ENCODE measurements around the gene ROR2.
"Not testable (repeated sequence)": the region's sequence is repeated elsewhere in the genome, so short reads cannot be mapped to it uniquely, and the experiment has no call there.

The ROR2 gene

DNA sequence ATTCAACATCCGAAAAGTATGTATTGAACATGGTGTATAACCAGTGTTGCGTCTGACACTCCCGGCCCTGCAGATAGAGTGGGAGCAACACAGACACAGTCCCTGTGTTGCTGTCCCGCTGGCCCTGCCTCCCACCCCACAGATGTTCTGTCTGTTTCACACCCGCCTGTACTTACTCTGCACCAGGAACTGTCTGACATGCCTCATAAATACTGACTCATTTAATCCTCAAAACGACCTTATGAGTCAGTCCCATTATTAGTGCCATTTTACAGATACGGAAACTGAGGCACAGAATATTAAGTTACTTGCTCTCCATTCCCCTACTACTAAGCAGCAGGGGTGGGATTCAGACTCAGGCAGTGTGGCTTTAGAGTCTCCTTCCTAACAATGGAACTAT, 416.6 kb downstream of the ROR2 start:
- FAIRE-seq (no peak), DNase-seq (ENCODE audit: insufficient read length, low spot score) (no peak)
- TF ChIP-seq POLR2AphosphoS5 (IDR thresholded peaks at IDR 0.05; ENCODE audit: low read depth, low read length): no peak
- TF ChIP-seq SPI1 (IDR thresholded peaks at IDR 0.05; ENCODE audit: low read depth, low read length): no peak
- TF ChIP-seq TAF1 (IDR thresholded peaks at IDR 0.05; ENCODE audit: low read depth, low read length): no peak
- no peak for TF ChIP-seq POU2F2 (IDR thresholded peaks at IDR 0.05; ENCODE audit: low read depth, low read length)
- no peak for TF ChIP-seq POLR2A (IDR thresholded peaks at IDR 0.05; ENCODE audit: low read depth, low read length)
- TF ChIP-seq PAX5 (IDR thresholded peaks at IDR 0.05; ENCODE audit: insufficient read depth, low read length, severe bottlenecking): no peak

- no peak for FAIRE-seq
- DNase-seq (ENCODE audit: insufficient read length, low spot score): no peak
- TF ChIP-seq POLR2A (IDR thresholded peaks at IDR 0.05; ENCODE audit: low read depth, low read length) (no peak), TAF1 (IDR thresholded peaks at IDR 0.05; ENCODE audit: low read depth, low read length) (no peak), POLR2AphosphoS5 (IDR thresholded peaks at IDR 0.05; ENCODE audit: low read depth, low read length) (no peak), SPI1 (IDR thresholded peaks at IDR 0.05; ENCODE audit: low read depth, low read length) (no peak), PAX5 (IDR thresholded peaks at IDR 0.05; ENCODE audit: insufficient read depth, low read length, severe bottlenecking) (no peak), POU2F2 (IDR thresholded peaks at IDR 0.05; ENCODE audit: low read depth, low read length) (no peak)
Observed at GRCh38 chr9:91532325-91532724, 417.7 kb downstream of the ROR2 start.

DNA sequence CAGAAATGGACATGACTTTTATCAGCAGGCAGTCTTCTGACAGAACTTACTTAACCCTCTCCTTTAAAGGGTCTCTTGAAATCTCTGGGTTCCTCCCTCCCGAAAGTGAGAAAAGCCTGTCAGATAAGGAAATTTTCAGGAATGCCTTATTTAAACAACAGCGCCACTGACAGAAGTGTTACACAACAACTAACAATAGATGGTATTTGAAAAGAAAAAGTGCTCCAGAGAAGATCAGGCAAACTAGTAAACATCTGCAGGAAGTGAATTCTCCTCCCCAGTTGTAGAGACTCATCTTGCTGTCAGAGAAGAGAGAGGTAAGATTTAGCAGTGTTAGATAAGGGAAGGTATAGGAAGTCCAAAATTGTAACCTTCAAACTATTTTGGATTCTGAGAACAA, 419.2 kb downstream of the ROR2 start:
- no peak for FAIRE-seq
- no peak for DNase-seq (ENCODE audit: insufficient read length, low spot score)
- TF ChIP-seq POU2F2 (IDR thresholded peaks at IDR 0.05; ENCODE audit: low read depth, low read length): no peak
- TF ChIP-seq PAX5 (IDR thresholded peaks at IDR 0.05; ENCODE audit: insufficient read depth, low read length, severe bottlenecking): no peak
- TF ChIP-seq POLR2AphosphoS5 (IDR thresholded peaks at IDR 0.05; ENCODE audit: low read depth, low read length): no peak
- no peak for TF ChIP-seq POLR2A (IDR thresholded peaks at IDR 0.05; ENCODE audit: low read depth, low read length)
- TF ChIP-seq TAF1 (IDR thresholded peaks at IDR 0.05; ENCODE audit: low read depth, low read length): no peak
- TF ChIP-seq SPI1 (IDR thresholded peaks at IDR 0.05; ENCODE audit: low read depth, low read length): no peak

GRCh38 chr9:91522481-91522880, 427.5 kb downstream of the ROR2 start:
- TF ChIP-seq PAX5 (IDR thresholded peaks at IDR 0.05; ENCODE audit: insufficient read depth, low read length, severe bottlenecking) (no peak), TAF1 (IDR thresholded peaks at IDR 0.05; ENCODE audit: low read depth, low read length) (no peak)
- DNase-seq (ENCODE audit: insufficient read length, low spot score): no peak
- FAIRE-seq: no peak

DNA sequence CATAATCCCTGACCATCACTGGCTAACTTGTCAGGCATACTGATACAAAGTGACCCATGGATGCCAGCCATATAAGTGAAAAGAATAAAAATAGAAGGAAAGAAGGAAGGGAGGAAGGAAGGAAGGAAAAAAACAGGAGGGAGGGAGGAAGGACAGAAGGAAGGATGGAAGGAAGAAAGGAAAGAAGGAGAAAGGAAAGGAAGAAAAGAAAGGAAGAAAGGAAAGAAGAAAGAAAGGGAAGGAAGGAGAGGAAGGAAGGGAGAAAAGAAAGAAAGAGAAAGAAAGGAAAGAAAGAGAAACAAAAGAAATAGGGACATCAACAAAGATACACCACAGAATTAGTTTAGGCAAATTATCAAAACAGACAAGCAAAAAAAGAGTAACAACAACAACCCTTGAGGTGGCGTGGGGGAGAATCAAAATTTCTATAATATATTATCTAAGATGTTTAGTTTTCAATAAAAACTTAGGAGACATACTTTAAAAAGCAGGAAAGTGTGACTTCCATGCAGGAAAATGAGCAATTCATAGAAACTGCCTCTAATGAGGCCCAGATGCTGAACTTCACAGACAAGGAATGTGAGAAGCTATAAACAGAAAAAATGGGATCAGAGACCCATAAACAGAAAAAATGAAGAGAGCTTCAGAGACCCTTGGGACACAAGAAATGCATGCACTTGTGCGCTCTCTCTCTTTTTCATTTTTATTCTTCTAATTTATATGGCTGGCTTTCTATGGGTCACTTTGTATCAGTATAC, 430.3 kb downstream of the ROR2 start:
- DNase-seq (ENCODE audit: insufficient read length, low spot score): no peak
- TF ChIP-seq SPI1 (IDR thresholded peaks at IDR 0.05; ENCODE audit: low read depth, low read length) (no peak), PAX5 (IDR thresholded peaks at IDR 0.05; ENCODE audit: insufficient read depth, low read length, severe bottlenecking) (no peak), POLR2A (IDR thresholded peaks at IDR 0.05; ENCODE audit: low read depth, low read length) (no peak), POU2F2 (IDR thresholded peaks at IDR 0.05; ENCODE audit: low read depth, low read length) (no peak), POLR2AphosphoS5 (IDR thresholded peaks at IDR 0.05; ENCODE audit: low read depth, low read length) (no peak), TAF1 (IDR thresholded peaks at IDR 0.05; ENCODE audit: low read depth, low read length) (no peak)
- FAIRE-seq: no peak

- FAIRE-seq (no peak), DNase-seq (ENCODE audit: insufficient read length, low spot score) (no peak)
- TF ChIP-seq SPI1 (IDR thresholded peaks at IDR 0.05; ENCODE audit: low read depth, low read length) (no peak), POLR2AphosphoS5 (IDR thresholded peaks at IDR 0.05; ENCODE audit: low read depth, low read length) (no peak), PAX5 (IDR thresholded peaks at IDR 0.05; ENCODE audit: insufficient read depth, low read length, severe bottlenecking) (no peak), POU2F2 (IDR thresholded peaks at IDR 0.05; ENCODE audit: low read depth, low read length) (no peak), POLR2A (IDR thresholded peaks at IDR 0.05; ENCODE audit: low read depth, low read length) (no peak)
Observed at GRCh38 chr9:91518462-91518861, 431.6 kb downstream of the ROR2 start.

GRCh38 chr9:91517801-91518200, 432.2 kb downstream of the ROR2 start:
- TF ChIP-seq TAF1 (IDR thresholded peaks at IDR 0.05; ENCODE audit: low read depth, low read length) (no peak), POU2F2 (IDR thresholded peaks at IDR 0.05; ENCODE audit: low read depth, low read length) (no peak), PAX5 (IDR thresholded peaks at IDR 0.05; ENCODE audit: insufficient read depth, low read length, severe bottlenecking) (no peak), POLR2A (IDR thresholded peaks at IDR 0.05; ENCODE audit: low read depth, low read length) (no peak), SPI1 (IDR thresholded peaks at IDR 0.05; ENCODE audit: low read depth, low read length) (no peak), POLR2AphosphoS5 (IDR thresholded peaks at IDR 0.05; ENCODE audit: low read depth, low read length) (no peak)
- no peak for DNase-seq (ENCODE audit: insufficient read length, low spot score)
- no peak for FAIRE-seq

GRCh38 chr9:91517332-91517731, 432.7 kb downstream of the ROR2 start:
- not testable (repeated sequence) for FAIRE-seq; DNase-seq (ENCODE audit: insufficient read length, low spot score)

DNA sequence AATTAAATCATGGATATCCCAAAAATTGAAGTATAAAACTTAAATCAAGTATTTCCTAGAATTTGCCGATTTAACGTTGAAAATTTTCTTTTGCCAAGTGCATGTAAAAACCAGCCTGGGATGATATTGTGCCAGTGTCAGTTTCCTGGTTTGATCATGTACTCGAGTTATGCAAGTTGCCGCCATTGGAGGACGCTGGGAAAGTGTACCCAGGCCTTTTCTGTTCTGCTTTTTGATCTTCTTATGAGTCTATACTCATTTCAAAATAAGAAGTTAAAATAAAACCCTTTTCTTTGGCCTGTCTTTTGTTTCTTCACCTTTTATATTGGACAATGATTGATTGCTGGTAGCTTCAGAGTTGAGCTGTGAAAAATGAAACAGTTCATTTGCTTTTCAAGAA, 433.3 kb downstream of the ROR2 start:
- DNase-seq (ENCODE audit: insufficient read length, low spot score) (no peak), FAIRE-seq (no peak)
- no peak for TF ChIP-seq TAF1 (IDR thresholded peaks at IDR 0.05; ENCODE audit: low read depth, low read length)
- TF ChIP-seq POLR2AphosphoS5 (IDR thresholded peaks at IDR 0.05; ENCODE audit: low read depth, low read length): no peak
- TF ChIP-seq SPI1 (IDR thresholded peaks at IDR 0.05; ENCODE audit: low read depth, low read length): peak; percentile 54
- TF ChIP-seq POLR2A (IDR thresholded peaks at IDR 0.05; ENCODE audit: low read depth, low read length): no peak

GRCh38 chr9:91516081-91516480, 433.9 kb downstream of the ROR2 start:
- DNase-seq (ENCODE audit: insufficient read length, low spot score) (no peak), FAIRE-seq (no peak)
- TF ChIP-seq TAF1 (IDR thresholded peaks at IDR 0.05; ENCODE audit: low read depth, low read length) (no peak), PAX5 (IDR thresholded peaks at IDR 0.05; ENCODE audit: insufficient read depth, low read length, severe bottlenecking) (no peak), POLR2A (IDR thresholded peaks at IDR 0.05; ENCODE audit: low read depth, low read length) (no peak), POU2F2 (IDR thresholded peaks at IDR 0.05; ENCODE audit: low read depth, low read length) (no peak), POLR2AphosphoS5 (IDR thresholded peaks at IDR 0.05; ENCODE audit: low read depth, low read length) (no peak)
